Mesendoderm (in vitro differentiated cells): ENCODE measurements around the gene MTUS2.

Source experiments
- DNase-seq: peaks from one replicate; pipeline ENCODE4 v3.0.0; 2013
- H2AK5ac ChIP-seq: 2 replicates; pipeline ENCODE4 v1.6.1; 2013; ENCODE audit warnings: low read length, inconsistent platforms
- H2BK120ac ChIP-seq: 2 replicates; pipeline ENCODE4 v1.6.1; 2013; ENCODE audit warnings: low read depth, mild to moderate bottlenecking, low read length, moderate library complexity, mixed read lengths
- H2BK15ac ChIP-seq: replicated peaks from 2 replicates; pipeline ENCODE4 v1.6.1; 2013; ENCODE audit warnings: low read depth, mild to moderate bottlenecking, moderate library complexity
- H2BK5ac ChIP-seq: 2 replicates; pipeline ENCODE4 v1.6.1; 2013; ENCODE audit warnings: low read length, inconsistent platforms
- H3K18ac ChIP-seq: 2 replicates; pipeline ENCODE4 v1.6.1; 2013; ENCODE audit warnings: mild to moderate bottlenecking, low read length, mixed read lengths
- H3K23ac ChIP-seq: one replicate; pipeline ENCODE4 v1.6.1; 2013; ENCODE audit warnings: low read length
- H3K27ac ChIP-seq: 2 replicates; pipeline ENCODE4 v1.5.1; 2013; ENCODE audit warnings: low read depth, mild to moderate bottlenecking, inconsistent platforms, low read length, moderate library complexity
- H3K27me3 ChIP-seq: 2 replicates; pipeline ENCODE4 v1.6.1; 2013; ENCODE audit warnings: low read length, control low read depth, mild to moderate bottlenecking, inconsistent platforms; ENCODE audit not compliant: insufficient read depth, poor library complexity
- H3K36me3 ChIP-seq: 2 replicates; pipeline ENCODE4 v1.6.1; 2013; ENCODE audit warnings: low read length, inconsistent platforms; ENCODE audit not compliant: control insufficient read depth, insufficient read depth
- H3K4ac ChIP-seq: one replicate; pipeline ENCODE4 v1.6.1; 2013; ENCODE audit warnings: low read depth, mild to moderate bottlenecking, low read length, moderate library complexity
- H3K4me1 ChIP-seq: 2 replicates; pipeline ENCODE4 v1.6.1; 2013; ENCODE audit warnings: low read depth, low read length, inconsistent platforms; ENCODE audit not compliant: control insufficient read depth
- H3K4me2 ChIP-seq: 2 replicates; pipeline ENCODE4 v1.6.1; 2013; ENCODE audit warnings: low read length
- H3K4me3 ChIP-seq: 2 replicates; pipeline ENCODE4 v1.5.1; 2013; ENCODE audit warnings: mild to moderate bottlenecking, low read length
- H3K56ac ChIP-seq: one replicate; pipeline ENCODE4 v1.6.1; 2013; ENCODE audit warnings: low read length
- H3K79me1 ChIP-seq: 2 replicates; pipeline ENCODE4 v1.6.1; 2013; ENCODE audit warnings: low read length, inconsistent platforms
- H3K79me2 ChIP-seq: 2 replicates; pipeline ENCODE4 v1.6.1; 2013; ENCODE audit warnings: mild to moderate bottlenecking, low read length; ENCODE audit not compliant: control insufficient read depth, insufficient read depth
- H3K9ac ChIP-seq: 2 replicates; pipeline ENCODE4 v1.6.1; 2013; ENCODE audit warnings: low read length, inconsistent platforms
- H4K5ac ChIP-seq: one replicate; pipeline ENCODE4 v1.6.1; 2013; ENCODE audit warnings: low read length
- H4K8ac ChIP-seq: one replicate; pipeline ENCODE4 v1.6.1; 2013; ENCODE audit warnings: low read depth, mild to moderate bottlenecking, control low read depth, low read length, moderate library complexity
- WGBS: extraction: QIAGEN DNeasy Blood & Tissue Kit; methylation state at CpG from one replicate; pipeline ENCODE4 v1.1.7; 2013; ENCODE audit warnings: low lambda C conversion rate, missing lambda C conversion rate; ENCODE audit not compliant: insufficient coverage; ENCODE audit errors: extremely low coverage; 5-methylcytosine and 5-hydroxymethylcytosine counted together

MTUS2 gene

DNA sequence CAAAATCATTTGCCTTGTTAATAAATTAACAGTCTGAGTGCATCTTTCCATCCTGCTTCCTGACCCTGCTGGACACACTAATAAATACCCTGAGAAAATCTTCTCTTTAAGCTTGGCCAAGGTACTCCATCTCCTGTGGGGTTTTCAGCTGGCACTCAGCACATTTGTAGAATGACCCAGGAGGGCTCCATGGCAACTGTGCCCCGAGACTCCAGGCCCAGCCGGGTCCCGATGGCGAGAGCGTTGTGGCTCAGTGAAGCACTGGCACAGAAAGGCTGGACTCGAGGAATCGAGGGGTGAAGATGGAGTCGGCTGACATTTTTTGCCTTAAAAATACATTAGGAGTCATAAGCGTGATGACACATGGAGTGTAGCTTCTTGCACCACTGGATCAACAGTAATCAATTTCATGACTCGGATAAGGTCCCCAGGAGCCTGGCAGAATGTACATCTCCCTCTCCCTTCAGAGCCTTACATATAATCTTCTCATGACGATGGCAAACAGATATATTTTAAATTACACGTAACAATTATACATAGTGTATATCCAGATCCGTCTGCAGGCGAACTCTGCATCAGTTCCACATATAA lies 690.0 kb downstream of the MTUS2 start:
- H4K8ac ChIP-seq = no peak overlapping the region
- H3K4me1 ChIP-seq = no peaks in the 10 kb centered on the region
- H3K27ac ChIP-seq = no peak overlapping the region
- peaks cover 8% of the 10 kb centered on the region for H3K36me3 ChIP-seq
- WGBS = no CpG with 5 or more reads among the region's 14 CpGs
- H3K9ac ChIP-seq = no peak overlapping the region
- H2AK5ac ChIP-seq = no peak overlapping the region
- no peak overlapping the region for H2BK120ac ChIP-seq
- no peaks in the 10 kb centered on the region for H3K27me3 ChIP-seq
- H3K23ac ChIP-seq = no peak overlapping the region
- H3K56ac ChIP-seq = no peak overlapping the region
- H2BK15ac ChIP-seq = no peak overlapping the region
- no peak overlapping the region for H2BK5ac ChIP-seq
- no peaks in the 10 kb centered on the region for H3K79me1 ChIP-seq
- H3K18ac ChIP-seq = no peak overlapping the region
- no peaks in the 10 kb centered on the region for H3K79me2 ChIP-seq
- H3K4me2 ChIP-seq = no peak overlapping the region
- no peak for DNase-seq
- no peak overlapping the region for H3K4ac ChIP-seq
- no peak overlapping the region for H4K5ac ChIP-seq
- H3K4me3 ChIP-seq = no peak overlapping the region

DNA sequence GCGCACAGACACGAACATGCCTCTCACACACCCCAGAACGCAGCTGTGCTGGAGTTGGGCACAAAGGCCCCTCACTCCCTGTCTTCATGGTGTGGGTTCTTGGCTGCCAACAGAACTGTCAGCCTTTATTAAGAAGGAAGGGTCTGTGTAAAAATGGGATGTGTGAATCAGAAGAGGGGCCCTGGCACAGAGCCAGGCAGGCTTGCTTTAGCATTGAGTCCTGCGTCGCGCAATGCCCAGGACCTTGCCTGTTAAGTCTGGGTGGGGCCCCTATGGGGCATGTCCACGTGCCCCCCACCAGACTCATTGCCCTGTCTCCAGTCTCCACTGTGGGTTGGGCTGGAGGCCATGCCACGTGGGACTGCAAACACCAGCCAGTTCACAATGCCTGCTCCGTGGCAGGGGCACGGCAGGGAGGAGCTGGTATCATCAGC lies 690.5 kb downstream of the MTUS2 start:
- no peak overlapping the region for H4K8ac ChIP-seq
- H2BK5ac ChIP-seq = no peak overlapping the region
- H3K9ac ChIP-seq = no peak overlapping the region
- H3K18ac ChIP-seq = no peak overlapping the region
- no peak overlapping the region for H3K27ac ChIP-seq
- H2BK120ac ChIP-seq = no peak overlapping the region
- H2BK15ac ChIP-seq = no peak overlapping the region
- no CpG with 5 or more reads among the region's 10 CpGs for WGBS
- no peak overlapping the region for H3K23ac ChIP-seq
- no peaks in the 10 kb centered on the region for H3K4me1 ChIP-seq
- no peak overlapping the region for H3K4me3 ChIP-seq
- no peak overlapping the region for H4K5ac ChIP-seq
- H3K79me1 ChIP-seq = no peaks in the 10 kb centered on the region
- DNase-seq = no peak
- H3K27me3 ChIP-seq = no peaks in the 10 kb centered on the region
- no peak overlapping the region for H3K4ac ChIP-seq
- no peak overlapping the region for H2AK5ac ChIP-seq
- no peaks in the 10 kb centered on the region for H3K79me2 ChIP-seq
- peaks cover 12% of the 10 kb centered on the region for H3K36me3 ChIP-seq
- H3K4me2 ChIP-seq = no peak overlapping the region
- H3K56ac ChIP-seq = no peak overlapping the region

- Histone ChIP-seq H3K79me1 (no peaks in the 10 kb centered on the region), H4K5ac (no peak overlapping the region), H2BK15ac (no peak overlapping the region), H2BK120ac (no peak overlapping the region), H3K36me3 (peaks cover 16% of the 10 kb centered on the region), H2BK5ac (no peak overlapping the region), H3K27me3 (no peaks in the 10 kb centered on the region), H2AK5ac (no peak overlapping the region), H3K27ac (no peak overlapping the region), H3K4ac (no peak overlapping the region), H3K4me2 (no peak overlapping the region), H3K23ac (no peak overlapping the region), H3K4me3 (no peak overlapping the region), H3K4me1 (no peaks in the 10 kb centered on the region), H4K8ac (no peak overlapping the region), H3K18ac (no peak overlapping the region), H3K56ac (no peak overlapping the region), H3K79me2 (no peaks in the 10 kb centered on the region), H3K9ac (no peak overlapping the region)
- no peak for DNase-seq
- WGBS = no CpG with 5 or more reads among the region's 12 CpGs
Observed at GRCh38 chr13:29511106-29511796, 691.1 kb downstream of the MTUS2 start.

DNA sequence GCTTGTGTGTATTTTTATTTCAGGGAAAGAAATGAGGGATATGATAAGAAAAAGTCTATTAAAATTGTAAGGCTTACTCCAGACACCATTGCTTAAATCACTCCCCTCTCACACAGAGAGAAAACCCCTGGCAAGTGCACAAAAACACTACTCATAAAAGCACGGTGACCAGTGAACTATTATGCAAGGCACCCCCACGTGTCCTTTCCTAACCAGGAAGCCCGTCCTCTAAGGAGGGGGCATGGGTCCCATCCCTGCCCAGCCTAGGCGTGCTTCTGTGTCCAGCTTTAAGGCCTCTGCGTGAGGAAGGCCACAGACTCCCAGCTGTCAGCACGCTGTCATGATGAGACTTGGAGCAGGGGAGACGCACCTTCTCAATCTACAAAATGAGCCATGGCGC lies 691.8 kb downstream of the MTUS2 start:
- Histone ChIP-seq H3K79me2 (no peaks in the 10 kb centered on the region), H3K27me3 (no peaks in the 10 kb centered on the region), H3K23ac (no peak overlapping the region), H2BK5ac (no peak overlapping the region), H3K36me3 (peaks cover 19% of the 10 kb centered on the region), H2BK120ac (no peak overlapping the region), H2BK15ac (no peak overlapping the region), H3K4me2 (no peak overlapping the region), H3K56ac (no peak overlapping the region), H4K8ac (no peak overlapping the region), H3K4me3 (no peak overlapping the region), H3K79me1 (no peaks in the 10 kb centered on the region), H3K9ac (no peak overlapping the region), H3K18ac (no peak overlapping the region), H3K4me1 (no peaks in the 10 kb centered on the region), H4K5ac (no peak overlapping the region), H3K4ac (no peak overlapping the region), H2AK5ac (no peak overlapping the region), H3K27ac (no peak overlapping the region)
- DNase-seq = no peak
- WGBS = no CpG with 5 or more reads among the region's 8 CpGs

DNA sequence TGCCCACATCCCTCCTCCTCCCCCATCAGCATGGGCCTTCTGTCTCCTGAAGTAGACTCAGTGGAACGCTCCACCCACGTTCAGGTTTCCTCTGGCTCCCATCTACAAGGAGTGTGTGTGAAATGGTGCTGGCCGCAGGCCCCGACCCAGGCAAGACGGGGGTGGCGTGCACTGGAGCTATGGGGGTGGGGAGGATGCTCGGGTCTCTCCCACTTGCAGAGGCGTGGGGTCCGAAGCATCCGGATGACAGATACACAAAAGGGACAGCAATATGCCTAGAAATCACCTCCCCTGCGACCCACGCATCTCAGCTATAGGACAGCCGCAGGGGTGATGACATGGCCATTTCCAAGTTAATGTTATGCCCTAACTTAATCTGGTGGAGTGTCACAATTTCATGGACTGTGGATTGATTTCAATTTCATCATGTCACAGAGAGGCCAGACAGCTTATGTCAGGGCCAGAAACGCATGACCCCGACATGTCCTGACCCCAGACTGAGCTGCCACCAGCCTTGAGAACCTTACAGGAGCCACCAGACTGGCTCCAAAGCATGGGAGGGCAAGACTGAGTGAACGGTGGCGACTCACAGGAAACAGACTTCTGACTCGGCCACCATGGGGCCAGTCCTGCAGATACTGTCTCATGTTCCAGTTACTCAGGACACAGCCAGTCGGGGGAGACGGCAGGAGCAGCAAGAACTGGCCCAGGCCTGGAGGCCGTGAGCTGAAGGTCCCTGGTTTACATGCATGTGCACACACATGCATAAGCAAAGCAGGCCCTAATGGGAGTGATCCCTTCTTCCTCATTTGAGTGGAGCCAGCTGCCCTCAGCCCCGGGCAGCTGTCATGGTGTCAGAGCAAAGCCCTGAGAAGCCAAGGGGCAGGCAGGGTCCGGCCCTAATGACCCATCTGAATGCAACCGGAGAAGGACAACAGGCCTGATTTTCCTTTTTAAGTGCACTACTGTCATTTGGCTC lies 693.2 kb downstream of the MTUS2 start:
- Histone ChIP-seq H3K18ac (no peak overlapping the region), H3K27ac (no peak overlapping the region), H3K79me2 (no peaks in the 10 kb centered on the region), H2BK5ac (no peak overlapping the region), H3K4me1 (no peaks in the 10 kb centered on the region), H3K4me2 (no peak overlapping the region), H2BK120ac (no peak overlapping the region), H3K23ac (no peak overlapping the region), H3K27me3 (no peaks in the 10 kb centered on the region), H3K9ac (no peak overlapping the region), H3K79me1 (no peaks in the 10 kb centered on the region), H4K8ac (no peak overlapping the region), H2AK5ac (no peak overlapping the region), H3K36me3 (peaks cover 27% of the 10 kb centered on the region), H3K4me3 (no peak overlapping the region), H4K5ac (no peak overlapping the region), H2BK15ac (no peak overlapping the region), H3K56ac (no peak overlapping the region), H3K4ac (no peak overlapping the region)
- DNase-seq = no peak
- WGBS = no CpG with 5 or more reads among the region's 24 CpGs
